Measurements from ENCODE around the gene RPL31.

DNA sequence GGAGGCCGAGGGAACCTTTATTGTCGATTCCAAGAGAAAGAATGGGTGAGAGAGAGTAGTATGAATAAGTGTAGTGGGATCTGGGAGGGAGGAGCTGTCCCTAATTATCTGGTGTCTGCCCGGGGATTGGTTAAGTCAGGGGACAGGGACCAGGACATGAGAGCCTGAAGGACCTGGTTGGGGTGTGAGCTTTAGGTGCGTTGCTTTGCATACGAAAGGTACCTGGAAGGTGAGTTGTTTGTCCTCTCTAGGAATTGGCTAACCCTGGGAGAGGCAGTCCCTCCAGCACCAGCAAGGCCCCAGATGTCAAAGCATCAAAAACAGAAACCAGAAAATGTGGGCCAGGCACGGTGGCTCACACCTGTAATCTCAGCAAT, 48.1 kb upstream of the RPL31 start:
- TF ChIP-seq POLR2A (IDR thresholded peaks at IDR 0.05; ENCODE audit: extremely low read depth, insufficient read length) (no peak), MAX (IDR thresholded peaks at IDR 0.05; ENCODE audit: low read depth, low read length) (no peak)
- TF ChIP-seq, protein P1, sequence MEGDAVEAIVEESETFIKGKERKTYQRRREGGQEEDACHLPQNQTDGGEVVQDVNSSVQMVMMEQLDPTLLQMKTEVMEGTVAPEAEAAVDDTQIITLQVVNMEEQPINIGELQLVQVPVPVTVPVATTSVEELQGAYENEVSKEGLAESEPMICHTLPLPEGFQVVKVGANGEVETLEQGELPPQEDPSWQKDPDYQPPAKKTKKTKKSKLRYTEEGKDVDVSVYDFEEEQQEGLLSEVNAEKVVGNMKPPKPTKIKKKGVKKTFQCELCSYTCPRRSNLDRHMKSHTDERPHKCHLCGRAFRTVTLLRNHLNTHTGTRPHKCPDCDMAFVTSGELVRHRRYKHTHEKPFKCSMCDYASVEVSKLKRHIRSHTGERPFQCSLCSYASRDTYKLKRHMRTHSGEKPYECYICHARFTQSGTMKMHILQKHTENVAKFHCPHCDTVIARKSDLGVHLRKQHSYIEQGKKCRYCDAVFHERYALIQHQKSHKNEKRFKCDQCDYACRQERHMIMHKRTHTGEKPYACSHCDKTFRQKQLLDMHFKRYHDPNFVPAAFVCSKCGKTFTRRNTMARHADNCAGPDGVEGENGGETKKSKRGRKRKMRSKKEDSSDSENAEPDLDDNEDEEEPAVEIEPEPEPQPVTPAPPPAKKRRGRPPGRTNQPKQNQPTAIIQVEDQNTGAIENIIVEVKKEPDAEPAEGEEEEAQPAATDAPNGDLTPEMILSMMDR (IDR thresholded peaks at IDR 0.05; ENCODE audit: low read depth, low read length), result no peak
